H1 (cell line): ENCODE measurements around the gene STIM1. TPM values are rescaled to one million over a fixed set of nuclear protein-coding genes. Genes with fewer than 3 reads are reported as not detected.

Source experiments
- BRCA1 ChIP-seq: IDR thresholded peaks from 2 replicates; pipeline ENCODE4 v1.6.1; 2012; ENCODE audit warnings: low read depth, low read length, improper control_type of control experiment
- EGR1 ChIP-seq: IDR thresholded peaks from 2 replicates; pipeline ENCODE4 v1.6.1; 2011; ENCODE audit warnings: low read depth, low read length, borderline replicate concordance
- SIN3A ChIP-seq, 2 experiments: IDR thresholded peaks in 1 of 2; conservative IDR thresholded peaks in 1 of 2; 2 replicates each; pipeline ENCODE4 v1.6.1; 2011 to 2012; ENCODE audit warnings: low read length in 2 of 2, improper control_type of control experiment in 1 of 2, low read depth in 1 of 2, mild to moderate bottlenecking in 1 of 2
- SP4 ChIP-seq: IDR thresholded peaks from 2 replicates; pipeline ENCODE4 v1.6.1; 2012; ENCODE audit warnings: low read length, inconsistent platforms
- ZNF274 ChIP-seq: IDR thresholded peaks from 2 replicates; pipeline ENCODE4 v1.7.0; 2012; ENCODE audit warnings: low read length, borderline replicate concordance; ENCODE audit errors: extremely low read depth
- polyA plus RNA-seq, 7 experiments: library from polyadenylated mRNA; depleted of rRNA in 3 of 7; stranded (reverse) in 5 of 7; unstranded in 2 of 7; fragments of >200 nt in 5 of 7; fragments of 200-250 nt in 2 of 7; gene quantifications; 1 replicate in 5 of 7; 2 replicates in 1 of 7; 4 replicates in 1 of 7; pipeline versions ENCODE4 v1.2.1 to v1.2.3, GENCODE V29; 2011 to 2013; ENCODE audit warnings: missing spikeins in 2 of 7, mixed read lengths in 2 of 7
- total RNA-seq: library from RNA; stranded (reverse); fragmentation: NEBNext Ultra II Directional; extraction: Animal tissue kit (Norgen Biotek cat#: 25700); gene quantifications from 2 replicates; pipeline ENCODE4 v1.2.1, GENCODE V29; 2021

STIM1 gene
- total and polyA plus RNA-seq, 2 of the 8 experiments (the other 6 are each of a cell fraction or from before 2014, with no cell fraction given) = 11.1 to 12.2 TPM

- no peak for TF ChIP-seq EGR1
- TF ChIP-seq SIN3A (conservative IDR thresholded peaks at IDR 0.05 in 1 of 2, IDR thresholded peaks at IDR 0.05 in 1 of 2; ENCODE audit: low read depth in 1 of 2, low read length in 2 of 2) = no peak
- no peak for TF ChIP-seq BRCA1
- TF ChIP-seq SP4 = no peak
- TF ChIP-seq ZNF274 = no peak
These were observed 21.1 kb downstream of the STIM1 start (continued) for GRCh38 chr11:3876613-3877012.
